Measurements from ENCODE around the gene PAX5. TPM values are rescaled to one million over a fixed set of nuclear protein-coding genes. Genes with fewer than 3 reads are reported as not detected.

PAX5 gene
- total RNA-seq, 3 donors from 2014 or later (not counting 1 experiment from before 2014, with no cell fraction given): 1.3 to 2.1 (median 2.0) TPM

- H3K4me3 ChIP-seq (ENCODE audit: low read length): no peak overlapping the region
- TF ChIP-seq, protein P1, sequence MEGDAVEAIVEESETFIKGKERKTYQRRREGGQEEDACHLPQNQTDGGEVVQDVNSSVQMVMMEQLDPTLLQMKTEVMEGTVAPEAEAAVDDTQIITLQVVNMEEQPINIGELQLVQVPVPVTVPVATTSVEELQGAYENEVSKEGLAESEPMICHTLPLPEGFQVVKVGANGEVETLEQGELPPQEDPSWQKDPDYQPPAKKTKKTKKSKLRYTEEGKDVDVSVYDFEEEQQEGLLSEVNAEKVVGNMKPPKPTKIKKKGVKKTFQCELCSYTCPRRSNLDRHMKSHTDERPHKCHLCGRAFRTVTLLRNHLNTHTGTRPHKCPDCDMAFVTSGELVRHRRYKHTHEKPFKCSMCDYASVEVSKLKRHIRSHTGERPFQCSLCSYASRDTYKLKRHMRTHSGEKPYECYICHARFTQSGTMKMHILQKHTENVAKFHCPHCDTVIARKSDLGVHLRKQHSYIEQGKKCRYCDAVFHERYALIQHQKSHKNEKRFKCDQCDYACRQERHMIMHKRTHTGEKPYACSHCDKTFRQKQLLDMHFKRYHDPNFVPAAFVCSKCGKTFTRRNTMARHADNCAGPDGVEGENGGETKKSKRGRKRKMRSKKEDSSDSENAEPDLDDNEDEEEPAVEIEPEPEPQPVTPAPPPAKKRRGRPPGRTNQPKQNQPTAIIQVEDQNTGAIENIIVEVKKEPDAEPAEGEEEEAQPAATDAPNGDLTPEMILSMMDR (IDR thresholded peaks at IDR 0.05): no peak
Measured at GRCh38 chr9:37017546-37017945, 16.5 kb downstream of the PAX5 start.

GRCh38 chr9:37011530-37011929 lies 22.5 kb downstream of the PAX5 start:
- Histone ChIP-seq H3K4me3 (ENCODE audit: low read length) (no peak overlapping the region), H3K9me3 (ENCODE audit: control insufficient read depth, insufficient read depth, low read length) (no peaks in the 10 kb centered on the region), H3K4me1 (ENCODE audit: control insufficient read depth, insufficient read depth, low read length) (no peaks in the 10 kb centered on the region), H3K27ac (ENCODE audit: low read length) (peak overlapping the region; percentile 10), H3K27me3 (ENCODE audit: control insufficient read depth, insufficient read depth, low read length) (peaks cover 3% of the 10 kb centered on the region), H3K36me3 (ENCODE audit: control insufficient read depth, insufficient read depth, low read length) (no peaks in the 10 kb centered on the region)
- intact Hi-C loops (cut with micrococcal nuclease): no loop called here
- no peaks in the 10 kb centered on the region for H3K4me1 Mint-ChIP-seq
- no peaks in the 10 kb centered on the region for H3K36me3 Mint-ChIP-seq
- H3K27ac Mint-ChIP-seq: no peak overlapping the region
- 59% methylated on average over 2 of the region's 3 CpGs for WGBS (ENCODE audit: insufficient coverage)
- peaks cover 37 to 54% of the 10 kb centered on the region in 2 donors for H3K27me3 Mint-ChIP-seq (ENCODE audit: low read depth in 2 of 2)
- H3K4me3 Mint-ChIP-seq: no peak overlapping the region
- ATAC-seq: no peak
- no peaks in the 10 kb centered on the region for H3K9me3 Mint-ChIP-seq
- DNase-seq: no peak
- TF ChIP-seq, protein P1 (IDR thresholded peaks at IDR 0.05): no peak

More at GRCh38 chr9:37017546-37017945, 16.5 kb downstream of the PAX5 start:
- no peaks in the 10 kb centered on the region for H3K36me3 Mint-ChIP-seq
- H3K27me3 Mint-ChIP-seq (ENCODE audit: low read depth in 2 of 2): peaks cover 46 to 86% of the 10 kb centered on the region in 2 donors
- H3K9me3 ChIP-seq (ENCODE audit: control insufficient read depth, insufficient read depth, low read length): no peaks in the 10 kb centered on the region
- no peak overlapping the region for H3K27ac Mint-ChIP-seq
- no peak for DNase-seq
- WGBS (ENCODE audit: insufficient coverage): 88% methylated on average over 8 of the region's 8 CpGs
- H3K27ac ChIP-seq (ENCODE audit: low read length): no peak overlapping the region
- H3K4me1 Mint-ChIP-seq: no peaks in the 10 kb centered on the region
- no peaks in the 10 kb centered on the region for H3K36me3 ChIP-seq (ENCODE audit: control insufficient read depth, insufficient read depth, low read length)
- no peaks in the 10 kb centered on the region for H3K9me3 Mint-ChIP-seq
- H3K4me3 Mint-ChIP-seq: no peak overlapping the region
- intact Hi-C loops (cut with micrococcal nuclease): no loop called here
- H3K27me3 ChIP-seq (ENCODE audit: control insufficient read depth, insufficient read depth, low read length): peaks cover 9% of the 10 kb centered on the region
- ATAC-seq: no peak
- H3K4me1 ChIP-seq (ENCODE audit: control insufficient read depth, insufficient read depth, low read length): no peaks in the 10 kb centered on the region

GRCh38 chr9:37010976-37011375 lies 23.1 kb downstream of the PAX5 start:
- Mint-ChIP-seq H3K27ac (no peak overlapping the region), H3K36me3 (no peaks in the 10 kb centered on the region), H3K4me3 (no peak overlapping the region), H3K9me3 (no peaks in the 10 kb centered on the region), H3K27me3 (ENCODE audit: low read depth in 2 of 2) (peaks cover 33 to 54% of the 10 kb centered on the region in 2 donors), H3K4me1 (no peaks in the 10 kb centered on the region)
- TF ChIP-seq, protein P1 (IDR thresholded peaks at IDR 0.05): no peak
- Histone ChIP-seq H3K36me3 (ENCODE audit: control insufficient read depth, insufficient read depth, low read length) (no peaks in the 10 kb centered on the region), H3K9me3 (ENCODE audit: control insufficient read depth, insufficient read depth, low read length) (no peaks in the 10 kb centered on the region), H3K4me1 (ENCODE audit: control insufficient read depth, insufficient read depth, low read length) (no peaks in the 10 kb centered on the region), H3K27ac (ENCODE audit: low read length) (peak overlapping the region; percentile 10), H3K4me3 (ENCODE audit: low read length) (no peak overlapping the region), H3K27me3 (ENCODE audit: control insufficient read depth, insufficient read depth, low read length) (peaks cover 3% of the 10 kb centered on the region)
- intact Hi-C loops (cut with micrococcal nuclease): no loop called here
- DNase-seq: no peak
- WGBS (ENCODE audit: insufficient coverage): 88% methylated on average over 1 of the region's 2 CpGs
- no peak for ATAC-seq

DNA sequence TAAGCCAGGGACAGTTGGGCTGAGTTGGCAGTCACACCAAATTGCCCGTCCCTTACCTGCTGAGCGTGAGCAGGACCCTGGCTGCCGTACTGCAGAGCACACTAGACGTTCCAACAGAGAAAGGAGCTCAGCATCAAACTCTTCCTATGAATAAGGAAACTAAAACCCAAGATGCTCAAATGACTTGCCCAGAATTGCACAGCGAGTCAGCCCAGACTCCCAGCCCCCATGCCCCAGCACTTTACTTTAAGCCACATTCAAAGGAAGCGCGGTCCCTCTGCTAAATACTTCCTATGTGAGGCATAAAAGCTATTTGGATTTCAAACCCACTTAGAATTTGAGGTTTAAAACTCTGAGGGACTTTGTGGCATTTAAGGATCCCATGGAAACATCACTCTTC lies 23.9 kb downstream of the PAX5 start:
- no peaks in the 10 kb centered on the region for H3K36me3 Mint-ChIP-seq
- no peak for DNase-seq
- H3K27me3 Mint-ChIP-seq (ENCODE audit: low read depth in 2 of 2): peaks cover 40 to 59% of the 10 kb centered on the region in 2 donors
- H3K36me3 ChIP-seq (ENCODE audit: control insufficient read depth, insufficient read depth, low read length): no peaks in the 10 kb centered on the region
- peak overlapping the region; percentile 37 for H3K27ac ChIP-seq (ENCODE audit: low read length)
- H3K4me1 Mint-ChIP-seq: no peaks in the 10 kb centered on the region
- no peaks in the 10 kb centered on the region for H3K9me3 Mint-ChIP-seq
- no peak for ATAC-seq
- no peak overlapping the region for H3K4me3 ChIP-seq (ENCODE audit: low read length)
- TF ChIP-seq, protein P1 (IDR thresholded peaks at IDR 0.05): no peak
- H3K27me3 ChIP-seq (ENCODE audit: control insufficient read depth, insufficient read depth, low read length): peaks cover 3% of the 10 kb centered on the region
- intact Hi-C loops (cut with micrococcal nuclease): no loop called here
- no peak overlapping the region for H3K27ac Mint-ChIP-seq
- WGBS (ENCODE audit: insufficient coverage): 64% methylated on average over 7 of the region's 7 CpGs
- no peak overlapping the region for H3K4me3 Mint-ChIP-seq
- H3K9me3 ChIP-seq (ENCODE audit: control insufficient read depth, insufficient read depth, low read length): no peaks in the 10 kb centered on the region
- H3K4me1 ChIP-seq (ENCODE audit: control insufficient read depth, insufficient read depth, low read length): no peaks in the 10 kb centered on the region

Measured in natural killer cell (primary cell).